ENCODE results near the gene PLEKHM2.

- TF ChIP-seq CTCF (conservative IDR thresholded peaks at IDR 0.05 in 1 of 2, IDR thresholded peaks at IDR 0.05 in 1 of 2; ENCODE audit: extremely low read depth in 1 of 2, insufficient read depth in 1 of 2, low read depth in 1 of 2, low read length in 2 of 2) = no peak
- no peak for TF ChIP-seq EZH2 (IDR thresholded peaks at IDR 0.05; ENCODE audit: borderline replicate concordance, low read length)
These were observed 20.5 kb downstream of the PLEKHM2 start for GRCh38 chr1:15704526-15705183.

All from mammary epithelial cell (primary cell).